Neural cell (in vitro differentiated cells): Measurements from ENCODE around the gene FBL. TPM values are rescaled to one million over a fixed set of nuclear protein-coding genes. Genes with fewer than 3 reads are reported as not detected.

ENCODE experiments used
- H2AFZ ChIP-seq: fragments of 200-600, 300-800 bp; sonication (generic), shearing (Covaris generic); 2 replicates; pipeline ENCODE4 v1.6.0; 2014; ENCODE audit warnings: low read depth, mild to moderate bottlenecking, antibody characterized with exemption, low read length, moderate library complexity
- H3F3A ChIP-seq: fragments of 200-600 bp; shearing (Covaris generic); 2 replicates; pipeline ENCODE4 v1.6.1; 2016; ENCODE audit warnings: mild to moderate bottlenecking, moderate library complexity, mixed read lengths, antibody characterized with exemption, low read length; ENCODE audit not compliant: insufficient read depth, poor library complexity, severe bottlenecking
- H3K27ac ChIP-seq: fragments of 200-600, 300-800 bp; sonication (generic), shearing (Covaris generic); 2 replicates; pipeline ENCODE4 v1.5.1; 2014; ENCODE audit warnings: mild to moderate bottlenecking, low read length, moderate library complexity
- H3K27me3 ChIP-seq: fragments of 300-800, 200-600 bp; sonication (generic), shearing (Covaris generic); 2 replicates; pipeline ENCODE4 v1.6.0; 2014; ENCODE audit warnings: mild to moderate bottlenecking, low read depth, low read length, moderate library complexity; ENCODE audit not compliant: insufficient read depth
- H3K36me3 ChIP-seq: fragments of 300-800, 200-600 bp; sonication (generic), shearing (Covaris generic); 2 replicates; pipeline ENCODE4 v1.5.1; 2014; ENCODE audit warnings: mild to moderate bottlenecking, antibody characterized with exemption, low read length, moderate library complexity; ENCODE audit not compliant: insufficient read depth
- H3K4me2 ChIP-seq: fragments of 300-800, 200-600 bp; sonication (generic), shearing (Covaris generic); 2 replicates; pipeline ENCODE4 v1.6.0; 2014; ENCODE audit warnings: mild to moderate bottlenecking, low read length
- H3K4me3 ChIP-seq: fragments of 300-800, 200-600 bp; sonication (generic), shearing (Covaris generic); 2 replicates; pipeline ENCODE4 v1.5.1; 2014; ENCODE audit warnings: mild to moderate bottlenecking, low read length, moderate library complexity
- H3K79me2 ChIP-seq: fragments of 200-600 bp; shearing (Covaris generic); replicated peaks from 2 replicates; pipeline ENCODE4 v1.6.0; 2014; ENCODE audit warnings: mild to moderate bottlenecking, low read length, moderate library complexity; ENCODE audit not compliant: insufficient read depth
- H3K9ac ChIP-seq: fragments of 300-800, 200-600 bp; sonication (generic), shearing (Covaris generic); 2 replicates; pipeline ENCODE4 v1.6.1; 2016; ENCODE audit warnings: mild to moderate bottlenecking, low read length, mixed read lengths
- H3K9me2 ChIP-seq: fragments of 200-600 bp; shearing (Covaris generic); 2 replicates; pipeline ENCODE4 v1.6.1; 2016; ENCODE audit warnings: mild to moderate bottlenecking, low read length, mixed read lengths; ENCODE audit not compliant: insufficient read depth
- H3K9me3 ChIP-seq: fragments of 200-600, 300-800 bp; sonication (generic), shearing (Covaris generic); 2 replicates; pipeline ENCODE4 v1.6.1; 2016; ENCODE audit warnings: mild to moderate bottlenecking, mixed run types, low read length, moderate library complexity, mixed read lengths
- H4K20me1 ChIP-seq: fragments of 200-600 bp; shearing (Covaris generic); 2 replicates; pipeline ENCODE4 v1.6.1; 2016; ENCODE audit warnings: mild to moderate bottlenecking, mixed run types; ENCODE audit not compliant: insufficient read depth
- EP300 ChIP-seq: fragments of 450-650 bp; conservative IDR thresholded peaks from 2 replicates; pipeline ENCODE4 v1.6.1; 2014; ENCODE audit warnings: antibody characterized with exemption, mild to moderate bottlenecking, moderate library complexity; ENCODE audit not compliant: poor library complexity, severe bottlenecking
- EZH2 ChIP-seq: fragments of 200-600, 300-800 bp; shearing (Covaris generic), sonication (generic); IDR thresholded peaks from 2 replicates; pipeline ENCODE4 v1.6.1; 2014; ENCODE audit warnings: antibody characterized with exemption, low read length, borderline replicate concordance, mild to moderate bottlenecking; ENCODE audit not compliant: insufficient read depth, poor library complexity, severe bottlenecking
- MXI1 ChIP-seq: fragments of 450-650 bp; conservative IDR thresholded peaks from 2 replicates; pipeline ENCODE4 v1.6.1; 2014; ENCODE audit warnings: antibody characterized with exemption, mild to moderate bottlenecking; ENCODE audit not compliant: poor library complexity, severe bottlenecking
- POLR2AphosphoS5 ChIP-seq: IDR thresholded peaks from 2 replicates; pipeline ENCODE4 v1.6.1; 2012
- RAD21 ChIP-seq: fragments of 450-650 bp; conservative IDR thresholded peaks from 2 replicates; pipeline ENCODE4 v1.6.1; 2014; ENCODE audit warnings: antibody characterized with exemption, mild to moderate bottlenecking, moderate library complexity
- SMC3 ChIP-seq: fragments of 450-650 bp; conservative IDR thresholded peaks from 2 replicates; pipeline ENCODE4 v1.6.1; 2014; ENCODE audit warnings: antibody characterized with exemption, mild to moderate bottlenecking, moderate library complexity; ENCODE audit not compliant: poor library complexity
- TAF1 ChIP-seq: IDR thresholded peaks from 2 replicates; pipeline ENCODE4 v1.6.1; 2012; ENCODE audit warnings: low read depth
- polyA plus RNA-seq: library from polyadenylated mRNA; depleted of rRNA; stranded (reverse); fragments of >200 nt; gene quantifications from 2 replicates; pipeline ENCODE4 v1.2.3, GENCODE V29; 2014
- TF ChIP-seq, protein P1 (sequence below): IDR thresholded peaks from 2 replicates; pipeline ENCODE4 v1.6.1; 2012; ENCODE audit warnings: borderline replicate concordance
- TF ChIP-seq, protein P2 (sequence below): fragments of 450-650 bp; IDR thresholded peaks from 2 replicates; pipeline ENCODE4 v1.5.1; 2014; ENCODE audit warnings: antibody characterized with exemption, mild to moderate bottlenecking, moderate library complexity; ENCODE audit not compliant: poor library complexity, severe bottlenecking

Gene FBL
- polyA plus RNA-seq, 1 donor from 2014 or later: 84.7 TPM

GRCh38 chr19:39818626-39819097 is 27.5 kb downstream of the FBL start:
- no peaks in the 10 kb centered on the region for H3K36me3 ChIP-seq
- no peak overlapping the region for H3K4me3 ChIP-seq
- H4K20me1 ChIP-seq: no peaks in the 10 kb centered on the region
- no peaks in the 10 kb centered on the region for H3F3A ChIP-seq
- no peak overlapping the region for H3K4me2 ChIP-seq
- no peaks in the 10 kb centered on the region for H3K27me3 ChIP-seq
- H3K9me3 ChIP-seq: no peaks in the 10 kb centered on the region
- H3K9ac ChIP-seq: no peak overlapping the region
- no peaks in the 10 kb centered on the region for H3K79me2 ChIP-seq
- no peak overlapping the region for H3K27ac ChIP-seq
- H3K9me2 ChIP-seq: no peaks in the 10 kb centered on the region
- TF ChIP-seq MXI1 (no peak), RAD21 (no peak), EZH2 (no peak), POLR2AphosphoS5 (no peak), TAF1 (no peak), SMC3 (no peak), EP300 (no peak)
- TF ChIP-seq, protein P1, sequence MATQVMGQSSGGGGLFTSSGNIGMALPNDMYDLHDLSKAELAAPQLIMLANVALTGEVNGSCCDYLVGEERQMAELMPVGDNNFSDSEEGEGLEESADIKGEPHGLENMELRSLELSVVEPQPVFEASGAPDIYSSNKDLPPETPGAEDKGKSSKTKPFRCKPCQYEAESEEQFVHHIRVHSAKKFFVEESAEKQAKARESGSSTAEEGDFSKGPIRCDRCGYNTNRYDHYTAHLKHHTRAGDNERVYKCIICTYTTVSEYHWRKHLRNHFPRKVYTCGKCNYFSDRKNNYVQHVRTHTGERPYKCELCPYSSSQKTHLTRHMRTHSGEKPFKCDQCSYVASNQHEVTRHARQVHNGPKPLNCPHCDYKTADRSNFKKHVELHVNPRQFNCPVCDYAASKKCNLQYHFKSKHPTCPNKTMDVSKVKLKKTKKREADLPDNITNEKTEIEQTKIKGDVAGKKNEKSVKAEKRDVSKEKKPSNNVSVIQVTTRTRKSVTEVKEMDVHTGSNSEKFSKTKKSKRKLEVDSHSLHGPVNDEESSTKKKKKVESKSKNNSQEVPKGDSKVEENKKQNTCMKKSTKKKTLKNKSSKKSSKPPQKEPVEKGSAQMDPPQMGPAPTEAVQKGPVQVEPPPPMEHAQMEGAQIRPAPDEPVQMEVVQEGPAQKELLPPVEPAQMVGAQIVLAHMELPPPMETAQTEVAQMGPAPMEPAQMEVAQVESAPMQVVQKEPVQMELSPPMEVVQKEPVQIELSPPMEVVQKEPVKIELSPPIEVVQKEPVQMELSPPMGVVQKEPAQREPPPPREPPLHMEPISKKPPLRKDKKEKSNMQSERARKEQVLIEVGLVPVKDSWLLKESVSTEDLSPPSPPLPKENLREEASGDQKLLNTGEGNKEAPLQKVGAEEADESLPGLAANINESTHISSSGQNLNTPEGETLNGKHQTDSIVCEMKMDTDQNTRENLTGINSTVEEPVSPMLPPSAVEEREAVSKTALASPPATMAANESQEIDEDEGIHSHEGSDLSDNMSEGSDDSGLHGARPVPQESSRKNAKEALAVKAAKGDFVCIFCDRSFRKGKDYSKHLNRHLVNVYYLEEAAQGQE: no peak
- TF ChIP-seq, protein P2, sequence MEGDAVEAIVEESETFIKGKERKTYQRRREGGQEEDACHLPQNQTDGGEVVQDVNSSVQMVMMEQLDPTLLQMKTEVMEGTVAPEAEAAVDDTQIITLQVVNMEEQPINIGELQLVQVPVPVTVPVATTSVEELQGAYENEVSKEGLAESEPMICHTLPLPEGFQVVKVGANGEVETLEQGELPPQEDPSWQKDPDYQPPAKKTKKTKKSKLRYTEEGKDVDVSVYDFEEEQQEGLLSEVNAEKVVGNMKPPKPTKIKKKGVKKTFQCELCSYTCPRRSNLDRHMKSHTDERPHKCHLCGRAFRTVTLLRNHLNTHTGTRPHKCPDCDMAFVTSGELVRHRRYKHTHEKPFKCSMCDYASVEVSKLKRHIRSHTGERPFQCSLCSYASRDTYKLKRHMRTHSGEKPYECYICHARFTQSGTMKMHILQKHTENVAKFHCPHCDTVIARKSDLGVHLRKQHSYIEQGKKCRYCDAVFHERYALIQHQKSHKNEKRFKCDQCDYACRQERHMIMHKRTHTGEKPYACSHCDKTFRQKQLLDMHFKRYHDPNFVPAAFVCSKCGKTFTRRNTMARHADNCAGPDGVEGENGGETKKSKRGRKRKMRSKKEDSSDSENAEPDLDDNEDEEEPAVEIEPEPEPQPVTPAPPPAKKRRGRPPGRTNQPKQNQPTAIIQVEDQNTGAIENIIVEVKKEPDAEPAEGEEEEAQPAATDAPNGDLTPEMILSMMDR: no peak
- H2AFZ ChIP-seq: no peak overlapping the region

DNA sequence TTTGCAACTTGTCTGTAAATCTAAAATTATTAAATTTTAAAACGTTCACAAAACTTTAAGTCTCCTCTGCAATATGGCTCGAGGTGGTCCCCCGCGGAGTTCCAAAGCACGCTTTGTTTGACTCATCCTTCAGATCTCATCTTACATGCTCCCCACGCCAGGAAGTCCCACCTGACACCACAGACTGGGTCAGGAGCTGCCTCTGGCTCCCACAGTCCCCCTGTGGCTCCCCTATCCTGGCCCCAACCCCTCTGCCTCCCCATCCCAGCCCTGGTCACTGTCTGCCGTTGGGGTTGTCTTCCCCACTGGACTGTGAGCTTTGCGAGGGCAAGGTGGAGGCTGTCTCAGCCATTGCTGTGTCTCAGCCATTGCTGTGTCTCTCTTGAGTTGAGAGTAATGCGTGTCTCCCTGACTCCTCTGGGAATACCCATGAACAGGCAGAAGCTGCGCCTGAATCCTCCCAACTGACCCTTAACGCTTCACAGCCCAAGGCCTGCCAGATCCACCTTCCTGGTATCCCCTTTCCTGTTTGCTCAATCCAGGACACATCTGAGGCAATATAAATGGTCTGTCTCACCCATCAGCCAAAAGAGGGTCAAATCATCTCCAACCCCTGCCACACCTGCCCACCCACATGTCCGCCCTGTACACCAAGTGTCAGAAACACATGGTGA is 28.2 kb downstream of the FBL start:
- Histone ChIP-seq H3K9me2 (no peaks in the 10 kb centered on the region), H3K9ac (no peak overlapping the region), H3K36me3 (no peaks in the 10 kb centered on the region), H3K9me3 (no peaks in the 10 kb centered on the region), H3K27ac (no peak overlapping the region), H3K4me3 (no peak overlapping the region), H4K20me1 (no peaks in the 10 kb centered on the region), H3K4me2 (no peak overlapping the region), H3F3A (no peaks in the 10 kb centered on the region), H2AFZ (no peak overlapping the region), H3K27me3 (no peaks in the 10 kb centered on the region), H3K79me2 (no peaks in the 10 kb centered on the region)
- TF ChIP-seq, protein P1: no peak
- TF ChIP-seq EZH2 (no peak), POLR2AphosphoS5 (no peak), EP300 (no peak), TAF1 (no peak), SMC3 (no peak), RAD21 (no peak), MXI1 (no peak)
- TF ChIP-seq, protein P2: no peak
